Parathyroid adenoma (tissue), 2 donors: ENCODE measurements around the gene ZNF281.

Source experiments
- H2AFZ ChIP-seq: fragments of 300-600 bp; sonication (generic); one replicate; pipeline ENCODE4 v1.7.0; 2017; ENCODE audit warnings: antibody characterized with exemption, mild to moderate bottlenecking
- H3K27ac ChIP-seq: fragments of 300-600 bp; sonication (generic); one replicate; pipeline ENCODE4 v1.7.0; 2017
- H3K27me3 ChIP-seq: fragments of 300-600 bp; sonication (generic); one replicate; pipeline ENCODE4 v1.7.0; 2017; ENCODE audit warnings: low read length; ENCODE audit not compliant: control insufficient read depth, insufficient read depth
- H3K36me3 ChIP-seq: fragments of 300-600 bp; sonication (generic); one replicate; pipeline ENCODE4 v1.7.0; 2017; ENCODE audit warnings: low read length; ENCODE audit not compliant: control insufficient read depth, insufficient read depth
- H3K4me1 ChIP-seq: fragments of 300-600 bp; sonication (generic); one replicate; pipeline ENCODE4 v1.7.0; 2017; ENCODE audit warnings: control low read depth
- H3K4me2 ChIP-seq: fragments of 300-600 bp; sonication (generic); one replicate; pipeline ENCODE4 v1.7.0; 2017; ENCODE audit warnings: low read length
- H3K4me3 ChIP-seq: fragments of 300-600 bp; sonication (generic); one replicate; pipeline ENCODE4 v1.7.0; 2017; ENCODE audit warnings: low read depth, low read length
- H3K79me2 ChIP-seq: fragments of 300-600 bp; sonication (generic); one replicate; pipeline ENCODE4 v1.7.0; 2017; ENCODE audit warnings: control low read depth
- H3K9ac ChIP-seq: fragments of 300-600 bp; sonication (generic); one replicate; pipeline ENCODE4 v1.7.0; 2017; ENCODE audit warnings: mild to moderate bottlenecking
- H3K9me3 ChIP-seq: fragments of 300-600 bp; sonication (generic); one replicate; pipeline ENCODE4 v1.7.0; 2017; ENCODE audit warnings: low read length; ENCODE audit not compliant: control insufficient read depth
- CTCF ChIP-seq: fragments of 300-600 bp; sonication (generic); IDR thresholded peaks from one replicate; pipeline ENCODE4 v1.7.0; 2017; ENCODE audit warnings: antibody characterized with exemption, mild to moderate bottlenecking
- donor health status: primary hyperparathyroidism.

The ZNF281 gene

GRCh38 chr1:200398373-200398772, 11.5 kb downstream of the ZNF281 start:
- Histone ChIP-seq H3K9ac (no peak overlapping the region), H3K4me2 (no peak overlapping the region), H3K9me3 (no peaks in the 10 kb centered on the region), H3K4me1 (no peaks in the 10 kb centered on the region), H3K27ac (no peak overlapping the region), H3K4me3 (no peak overlapping the region), H3K27me3 (no peaks in the 10 kb centered on the region), H3K79me2 (no peaks in the 10 kb centered on the region), H2AFZ (no peak overlapping the region), H3K36me3 (no peaks in the 10 kb centered on the region)
- no peak for TF ChIP-seq CTCF

GRCh38 chr1:200392625-200393185, 17.1 kb downstream of the ZNF281 start:
- Histone ChIP-seq H3K9ac (no peak overlapping the region), H3K27me3 (no peaks in the 10 kb centered on the region), H3K27ac (no peak overlapping the region), H3K4me2 (no peak overlapping the region), H3K4me3 (no peak overlapping the region), H3K36me3 (no peaks in the 10 kb centered on the region), H2AFZ (no peak overlapping the region), H3K79me2 (no peaks in the 10 kb centered on the region), H3K9me3 (no peaks in the 10 kb centered on the region), H3K4me1 (no peaks in the 10 kb centered on the region)
- no peak for TF ChIP-seq CTCF

GRCh38 chr1:200391747-200392146, 18.1 kb downstream of the ZNF281 start:
- Histone ChIP-seq H3K79me2 (no peaks in the 10 kb centered on the region), H3K9me3 (no peaks in the 10 kb centered on the region), H3K27me3 (no peaks in the 10 kb centered on the region), H3K27ac (no peak overlapping the region), H2AFZ (no peak overlapping the region), H3K4me2 (no peak overlapping the region), H3K4me3 (no peak overlapping the region), H3K4me1 (no peaks in the 10 kb centered on the region), H3K9ac (no peak overlapping the region), H3K36me3 (no peaks in the 10 kb centered on the region)
- TF ChIP-seq CTCF = no peak

GRCh38 chr1:200388791-200389190, 21.0 kb downstream of the ZNF281 start:
- Histone ChIP-seq H3K9ac (no peak overlapping the region), H3K4me3 (no peak overlapping the region), H3K36me3 (no peaks in the 10 kb centered on the region), H3K79me2 (no peaks in the 10 kb centered on the region), H3K4me1 (no peaks in the 10 kb centered on the region), H3K27ac (no peak overlapping the region), H3K9me3 (no peaks in the 10 kb centered on the region), H2AFZ (no peak overlapping the region), H3K4me2 (no peak overlapping the region), H3K27me3 (no peaks in the 10 kb centered on the region)
- no peak for TF ChIP-seq CTCF

- no peak overlapping the region for H3K27ac ChIP-seq
- H3K9ac ChIP-seq = no peak overlapping the region
- no peaks in the 10 kb centered on the region for H3K27me3 ChIP-seq
- H3K9me3 ChIP-seq = no peaks in the 10 kb centered on the region
- no peaks in the 10 kb centered on the region for H3K36me3 ChIP-seq
- no peaks in the 10 kb centered on the region for H3K79me2 ChIP-seq
- H3K4me3 ChIP-seq = no peak overlapping the region
- TF ChIP-seq CTCF = no peak
- no peak overlapping the region for H3K4me2 ChIP-seq
- no peak overlapping the region for H2AFZ ChIP-seq
- no peaks in the 10 kb centered on the region for H3K4me1 ChIP-seq
Observed at GRCh38 chr1:200386416-200386815, 23.4 kb downstream of the ZNF281 start.
